Peyer's patch (tissue), 4 donors: ENCODE measurements around the gene MZF1.

Experiments used
- CTCF ChIP-seq, 6 experiments: fragments of 450-650 bp in 4 of 6; fragments of 200-600 bp in 2 of 6; sonication (generic) in 1 of 6; IDR thresholded peaks; one replicate each; pipeline ENCODE4 v1.5.1; 2017 to 2019; ENCODE audit warnings: antibody characterized with exemption in 6 of 6, mild to moderate bottlenecking in 3 of 6, moderate library complexity in 1 of 6
- POLR2A ChIP-seq, 2 donors: fragments of 450-650 bp; IDR thresholded peaks; one replicate each; pipeline ENCODE4 v1.5.1; 2017; ENCODE audit warnings: antibody characterized with exemption in 2 of 2, mild to moderate bottlenecking in 2 of 2, moderate library complexity in 2 of 2

DNA sequence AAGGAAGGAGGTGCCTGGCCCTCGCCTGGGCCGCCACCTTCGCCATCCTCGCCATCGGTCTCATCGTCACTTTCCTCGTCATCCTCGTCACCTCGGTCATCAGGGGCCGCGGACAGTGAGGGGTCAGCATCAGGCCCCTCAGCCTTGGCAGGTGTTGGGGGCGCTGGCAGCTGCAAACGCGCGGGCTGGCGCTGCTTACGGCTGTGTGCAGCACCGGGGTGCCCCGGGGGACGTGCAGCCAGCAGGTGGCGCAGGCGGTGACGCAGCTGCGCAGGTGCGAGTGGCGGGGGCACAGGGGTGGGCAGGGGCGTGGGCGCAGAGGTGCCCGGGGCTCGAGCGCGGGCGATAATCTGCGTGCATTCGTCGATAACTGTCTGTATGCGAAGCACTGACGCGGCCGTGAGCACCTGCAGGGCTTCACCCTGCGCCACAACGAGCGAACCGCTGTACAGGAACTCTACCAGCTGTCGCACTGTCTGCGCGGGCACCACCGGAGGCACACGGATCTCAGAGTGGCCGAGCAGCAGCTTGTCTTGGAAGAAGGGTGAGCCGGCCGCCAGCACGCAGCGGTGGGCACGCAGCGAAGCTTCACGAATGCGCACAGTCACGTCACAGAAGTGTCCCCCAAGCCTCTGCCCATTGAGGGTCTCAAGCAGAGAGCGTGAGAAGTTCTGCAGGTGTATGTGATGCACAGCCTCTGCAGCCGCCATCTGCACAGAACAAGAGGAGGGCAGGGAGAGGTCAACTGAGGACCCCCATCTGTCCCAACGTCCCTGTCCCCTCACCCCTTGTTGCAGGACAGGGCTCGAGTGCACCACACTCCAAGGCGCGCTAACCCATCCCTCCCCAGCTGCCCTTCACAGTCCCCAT, 55.9 kb downstream of the MZF1 start:
- no peak for TF ChIP-seq POLR2A (IDR thresholded peaks at IDR 0.05)
- no peak for TF ChIP-seq CTCF (IDR thresholded peaks at IDR 0.05)
